Karpas-422 (cell line): Measurements from ENCODE around the gene GSTT2B. TPM values are rescaled to one million over a fixed set of nuclear protein-coding genes. Genes with fewer than 3 reads are reported as not detected.
A peak's percentile ranks its signal among the peaks of the same experiment; 100 is the strongest.
"Not testable (repeated sequence)": the region's sequence is repeated elsewhere in the genome, so short reads cannot be mapped to it uniquely, and the experiment has no call there.

Experiments used
- DNase-seq: peaks from one replicate; pipeline ENCODE4 v3.0.0-alpha.2; 2015
- H2AFZ ChIP-seq: fragments of 200-600 bp; sonication (generic); 2 replicates; pipeline ENCODE4 v1.6.1; 2014; ENCODE audit warnings: antibody characterized with exemption, low read length, mixed read lengths
- H3K27ac ChIP-seq: fragments of 200-600 bp; sonication (generic); 2 replicates; pipeline ENCODE4 v1.5.1; 2014; ENCODE audit warnings: mild to moderate bottlenecking, low read length, moderate library complexity
- H3K27me3 ChIP-seq: fragments of 200-600 bp; sonication (generic); 2 replicates; pipeline ENCODE4 v1.6.1; 2014; ENCODE audit warnings: low read length, mixed read lengths
- H3K36me3 ChIP-seq: fragments of 200-600 bp; sonication (generic); 2 replicates; pipeline ENCODE4 v1.6.1; 2014; ENCODE audit warnings: low read length, mixed read lengths; ENCODE audit not compliant: insufficient read depth
- H3K4me1 ChIP-seq: fragments of 200-600 bp; sonication (generic); 2 replicates; pipeline ENCODE4 v1.6.1; 2014; ENCODE audit warnings: mild to moderate bottlenecking, low read length, mixed read lengths
- H3K4me2 ChIP-seq: fragments of 200-600 bp; sonication (generic); 2 replicates; pipeline ENCODE4 v1.6.1; 2014; ENCODE audit warnings: low read length, low read depth, mild to moderate bottlenecking; ENCODE audit not compliant: poor library complexity, severe bottlenecking
- H3K4me3 ChIP-seq: fragments of 200-600 bp; sonication (generic); 2 replicates; pipeline ENCODE4 v1.5.1; 2014; ENCODE audit warnings: mild to moderate bottlenecking, antibody characterized with exemption, low read length, mixed read lengths
- H3K79me2 ChIP-seq: fragments of 200-600 bp; sonication (generic); 2 replicates; pipeline ENCODE4 v1.6.1; 2014; ENCODE audit warnings: mild to moderate bottlenecking, low read length, mixed read lengths
- H3K9ac ChIP-seq: fragments of 200-600 bp; sonication (generic); 2 replicates; pipeline ENCODE4 v1.6.0; 2014; ENCODE audit warnings: low read length
- H3K9me2 ChIP-seq: fragments of 200-600 bp; sonication (generic), shearing (Covaris generic); replicated peaks from 2 replicates; pipeline ENCODE4 v1.6.0; 2014; ENCODE audit warnings: mild to moderate bottlenecking, low read length, moderate library complexity; ENCODE audit not compliant: insufficient read depth
- H3K9me3 ChIP-seq: fragments of 300-700, 200-600 bp; sonication (generic); 2 replicates; pipeline ENCODE4 v1.6.1; 2014; ENCODE audit warnings: low read length, mixed read lengths
- H4K20me1 ChIP-seq: fragments of 200-600 bp; sonication (generic); 2 replicates; pipeline ENCODE4 v1.6.1; 2014; ENCODE audit warnings: mild to moderate bottlenecking, antibody characterized with exemption, low read length, low read depth; ENCODE audit not compliant: insufficient read depth
- total RNA-seq: library from RNA; depleted of rRNA; stranded (reverse); fragments of >200 nt; shearing (Covaris generic); gene quantifications from 2 replicates; pipeline ENCODE4 v1.2.3, GENCODE V29; 2014; ENCODE audit warnings: low replicate concordance

The GSTT2B gene
- total RNA-seq, 1 experiment from 2014 or later = not detected

GRCh38 chr22:23977304-23977703 lies 16.3 kb upstream of the GSTT2B start:
- H3K4me2 ChIP-seq, H3K36me3 ChIP-seq, H3K9ac ChIP-seq, H3K79me2 ChIP-seq, H3K4me3 ChIP-seq, H2AFZ ChIP-seq, H4K20me1 ChIP-seq, H3K9me2 ChIP-seq, H3K9me3 ChIP-seq, H3K4me1 ChIP-seq, H3K27ac ChIP-seq, H3K27me3 ChIP-seq, DNase-seq: not testable (repeated sequence)

GRCh38 chr22:23974836-23975352 lies 13.9 kb upstream of the GSTT2B start:
- H3K9me2 ChIP-seq, H3K27ac ChIP-seq, H3K4me2 ChIP-seq, H3K9ac ChIP-seq, H3K27me3 ChIP-seq, DNase-seq, H2AFZ ChIP-seq, H3K4me3 ChIP-seq, H3K9me3 ChIP-seq, H4K20me1 ChIP-seq: not testable (repeated sequence)
- H3K4me1 ChIP-seq = peaks cover 21% of the 10 kb centered on the region
- H3K36me3 ChIP-seq = peaks cover 20% of the 10 kb centered on the region
- peaks cover 16% of the 10 kb centered on the region for H3K79me2 ChIP-seq

- H3K4me3 ChIP-seq, H3K9ac ChIP-seq, DNase-seq, H2AFZ ChIP-seq, H4K20me1 ChIP-seq, H3K9me3 ChIP-seq, H3K9me2 ChIP-seq, H3K27ac ChIP-seq, H3K4me2 ChIP-seq, H3K27me3 ChIP-seq: not testable (repeated sequence)
- H3K79me2 ChIP-seq = peaks cover 22% of the 10 kb centered on the region
- H3K36me3 ChIP-seq = peaks cover 26% of the 10 kb centered on the region
- H3K4me1 ChIP-seq = peaks cover 26% of the 10 kb centered on the region
Observed at GRCh38 chr22:23974345-23974744, 13.3 kb upstream of the GSTT2B start, which contains the start of gene DDT. TSS of gene DDT (minus strand) at chr22:23974441. CDS start at chr22:23974414, 27 bp downstream.

GRCh38 chr22:23971927-23972326 lies 10.9 kb upstream of the GSTT2B start:
- Histone ChIP-seq H3K36me3 (peaks cover 27% of the 10 kb centered on the region), H3K4me3 (0 out of 2 replicates have a peak overlapping the region, but pooled peaks have one; percentile 13), H3K27ac (peak overlapping the region; percentile 79), H3K4me2 (peak overlapping the region; percentile 42), H3K79me2 (peaks cover 25% of the 10 kb centered on the region), H3K9ac (peak overlapping the region; percentile 37; the same call in 1 of the 2 replicates), H3K4me1 (peaks cover 31% of the 10 kb centered on the region)
- H3K27me3 ChIP-seq, H2AFZ ChIP-seq, DNase-seq, H3K9me3 ChIP-seq, H4K20me1 ChIP-seq, H3K9me2 ChIP-seq: not testable (repeated sequence)

GRCh38 chr22:23970816-23971486 lies 10.0 kb upstream of the GSTT2B start:
- peaks cover 31% of the 10 kb centered on the region for H3K4me1 ChIP-seq
- H3K9ac ChIP-seq = 0 out of 2 replicates have a peak overlapping the region, but pooled peaks have one; percentile 37

GRCh38 chr22:23970201-23970641 lies 9.2 kb upstream of the GSTT2B start:
- no peaks in the 10 kb centered on the region for H3K9me3 ChIP-seq
- DNase-seq = peak; percentile 52
- H3K4me3 ChIP-seq = no peak overlapping the region
- peaks cover 6% of the 10 kb centered on the region for H4K20me1 ChIP-seq
- H3K27ac ChIP-seq = peak overlapping the region; percentile 79; the same call in 1 of the 2 replicates
- H3K4me2 ChIP-seq = no peak overlapping the region
- no peaks in the 10 kb centered on the region for H3K27me3 ChIP-seq
- peaks cover 25% of the 10 kb centered on the region for H3K79me2 ChIP-seq
- H3K9ac ChIP-seq = no peak overlapping the region
- peaks cover 27% of the 10 kb centered on the region for H3K36me3 ChIP-seq
- H3K9me2 ChIP-seq = no peaks in the 10 kb centered on the region
- H3K4me1 ChIP-seq = peaks cover 31% of the 10 kb centered on the region
- no peak overlapping the region for H2AFZ ChIP-seq

More at GRCh38 chr22:23970816-23971486, 10.0 kb upstream of the GSTT2B start:
- Histone ChIP-seq H3K4me2 (peak overlapping the region; percentile 14), H2AFZ (no peak overlapping the region), H4K20me1 (peaks cover 6% of the 10 kb centered on the region), H3K27ac (peak overlapping the region; percentile 79), H3K9me3 (no peaks in the 10 kb centered on the region), H3K4me3 (0 out of 2 replicates have a peak overlapping the region, but pooled peaks have one; percentile 13), H3K27me3 (no peaks in the 10 kb centered on the region), H3K36me3 (peaks cover 27% of the 10 kb centered on the region), H3K79me2 (peaks cover 25% of the 10 kb centered on the region), H3K9me2 (no peaks in the 10 kb centered on the region)
- peak; percentile 54 for DNase-seq

GRCh38 chr22:23969071-23969470 lies 8.1 kb upstream of the GSTT2B start:
- Histone ChIP-seq H3K9me3 (no peaks in the 10 kb centered on the region), H3K79me2 (peaks cover 25% of the 10 kb centered on the region), H3K4me1 (peaks cover 31% of the 10 kb centered on the region)

GRCh38 chr22:23966568-23966967 lies 5.6 kb upstream of the GSTT2B start, which contains the start of gene DDTL:
TSS of gene DDTL (plus strand) at chr22:23966888. CDS start at chr22:23966915, 27 bp downstream.
- H2AFZ ChIP-seq, DNase-seq, H3K4me2 ChIP-seq, H3K4me3 ChIP-seq, H3K27ac ChIP-seq, H3K9ac ChIP-seq, H3K27me3 ChIP-seq, H4K20me1 ChIP-seq, H3K9me2 ChIP-seq, H3K9me3 ChIP-seq: not testable (repeated sequence)
- Histone ChIP-seq H3K79me2 (peaks cover 21% of the 10 kb centered on the region), H3K36me3 (peaks cover 23% of the 10 kb centered on the region), H3K4me1 (peaks cover 26% of the 10 kb centered on the region)

More at GRCh38 chr22:23969071-23969470, 8.1 kb upstream of the GSTT2B start:
- Histone ChIP-seq H3K36me3 (peaks cover 27% of the 10 kb centered on the region), H4K20me1 (peaks cover 6% of the 10 kb centered on the region), H2AFZ (no peak overlapping the region), H3K27ac (peak overlapping the region; percentile 79), H3K27me3 (no peaks in the 10 kb centered on the region), H3K4me3 (no peak overlapping the region; the same call in 1 of the 2 replicates), H3K9ac (0 out of 2 replicates have a peak overlapping the region, but pooled peaks have one; percentile 27), H3K9me2 (no peaks in the 10 kb centered on the region), H3K4me2 (peak overlapping the region; percentile 27)
- DNase-seq = peak; percentile 57
